GM21619 (cell line): ENCODE data around the gene AGPAT4.
"Not testable (repeated sequence)": the region's sequence is repeated elsewhere in the genome, so short reads cannot be mapped to it uniquely, and the experiment has no call there.

Experiments used
- ATAC-seq: cut with Tn5 transposase; IDR thresholded peaks from one replicate; pipeline ENCODE4 v1.9.1; 2021; ENCODE audit not compliant: unreplicated experiment

AGPAT4 gene

DNA sequence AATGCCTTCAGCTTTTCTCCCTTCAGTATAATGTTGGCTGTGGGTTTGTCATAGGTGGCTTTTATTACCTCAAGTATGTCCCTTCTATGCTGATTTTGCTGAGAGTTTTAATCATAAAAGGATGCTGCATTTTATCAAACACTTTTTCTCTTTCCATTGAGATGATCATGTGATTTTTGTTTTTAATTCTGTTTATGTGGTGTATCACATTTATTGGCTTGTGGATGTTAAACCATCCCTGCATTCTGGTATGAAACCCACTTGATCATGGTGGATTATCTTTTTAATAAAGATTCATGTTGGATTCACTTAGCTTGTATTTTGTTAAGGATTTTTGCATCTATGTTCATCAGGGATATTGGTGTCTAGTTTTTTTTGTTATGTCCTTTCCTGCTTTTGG, 150.5 kb downstream of the AGPAT4 start:
- not testable (repeated sequence) for ATAC-seq

DNA sequence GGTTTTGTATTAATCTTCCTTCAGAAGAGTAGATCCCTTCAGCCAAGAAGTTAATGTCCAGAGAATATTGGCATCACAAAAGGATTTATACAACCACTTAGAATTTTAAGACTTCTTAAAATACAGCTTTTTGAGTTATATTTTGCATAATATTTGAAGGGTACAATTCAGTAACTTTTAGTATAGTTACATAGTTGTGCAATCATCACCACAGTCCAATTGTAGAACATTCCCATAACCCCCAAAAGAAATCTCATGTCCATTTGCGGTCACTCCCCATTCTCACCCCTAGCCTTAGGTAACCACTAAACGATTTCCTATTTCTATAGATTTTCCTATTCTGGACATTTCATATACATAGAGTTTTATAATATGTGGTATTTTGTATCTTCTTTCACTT, 155.9 kb downstream of the AGPAT4 start:
- ATAC-seq, result no peak

DNA sequence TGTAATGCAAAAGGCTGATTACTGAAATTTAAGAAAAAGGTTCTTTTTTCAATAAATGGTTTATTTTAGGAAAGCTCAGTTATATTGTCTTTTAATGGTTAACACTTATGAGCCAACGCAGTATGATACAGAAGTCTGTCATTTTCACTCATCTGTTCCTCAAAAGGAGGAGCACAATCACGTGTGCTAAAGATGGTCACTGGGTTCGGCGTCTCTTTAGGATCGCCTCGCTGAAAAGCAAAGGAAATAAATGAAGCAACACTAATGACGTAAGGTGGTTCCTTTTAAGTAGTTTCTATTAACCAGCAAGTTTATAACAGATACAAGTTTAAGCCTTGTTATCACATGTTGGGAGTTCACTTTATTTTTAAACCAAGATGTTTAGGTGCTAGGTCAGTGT, 156.6 kb downstream of the AGPAT4 start:
- ATAC-seq, result no peak

DNA sequence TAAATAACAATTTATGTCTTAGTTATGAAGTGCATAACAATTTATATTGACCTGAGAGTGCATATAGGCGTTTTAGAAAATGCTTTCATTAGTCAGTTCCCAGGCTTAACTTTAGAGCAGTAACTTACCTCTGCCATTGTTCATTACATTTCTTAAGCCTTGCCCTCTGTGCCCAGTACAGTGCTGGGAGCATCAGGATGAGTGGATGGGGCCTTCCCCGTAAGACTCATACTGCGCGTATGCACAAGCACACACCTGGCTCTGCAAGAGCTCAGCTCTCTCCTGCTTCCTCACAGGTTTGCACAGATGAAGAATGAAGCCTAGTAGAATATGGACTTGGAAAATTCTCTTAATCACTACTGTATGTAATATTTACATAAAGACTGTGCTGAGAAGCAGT, 157.3 kb downstream of the AGPAT4 start:
- no peak for ATAC-seq

DNA sequence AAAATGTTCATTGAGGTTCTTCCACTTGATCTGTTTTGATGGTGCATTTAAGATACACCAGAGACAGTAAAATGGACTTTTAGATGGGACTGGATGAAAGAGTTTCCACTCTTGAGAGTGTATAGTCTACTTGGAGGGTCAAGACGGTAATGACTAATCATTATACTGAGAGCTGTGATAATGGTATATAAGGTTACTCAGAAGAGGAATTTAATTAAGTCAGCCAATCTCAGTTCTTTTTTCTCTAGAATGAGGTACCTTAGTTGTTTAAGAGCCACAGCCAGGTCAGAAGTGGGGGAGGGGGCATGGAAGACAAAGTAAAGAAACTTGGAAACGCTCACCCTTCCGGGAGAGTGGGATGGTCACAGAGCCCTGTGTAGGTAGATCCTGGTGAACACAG, 158.4 kb downstream of the AGPAT4 start:
- no peak for ATAC-seq

DNA sequence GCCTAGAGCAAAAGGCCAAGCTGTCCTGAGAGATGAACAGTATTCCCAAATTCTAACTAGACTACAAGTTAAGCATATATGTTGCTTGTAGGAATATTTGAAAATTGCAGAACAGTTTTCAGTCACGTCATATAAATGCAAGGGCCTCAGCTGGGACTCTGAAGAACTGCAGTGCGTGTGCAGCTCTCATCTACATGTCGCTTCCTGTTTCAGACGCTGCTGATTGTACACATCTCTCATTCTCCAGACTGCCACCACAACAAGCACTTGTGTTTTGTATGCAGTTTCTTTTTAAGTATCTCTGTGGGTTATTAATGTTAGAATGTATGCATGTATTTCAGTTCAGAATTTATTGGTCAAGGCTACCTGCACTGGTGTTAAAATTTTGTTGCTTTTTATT, 162.6 kb downstream of the AGPAT4 start:
- no peak for ATAC-seq

DNA sequence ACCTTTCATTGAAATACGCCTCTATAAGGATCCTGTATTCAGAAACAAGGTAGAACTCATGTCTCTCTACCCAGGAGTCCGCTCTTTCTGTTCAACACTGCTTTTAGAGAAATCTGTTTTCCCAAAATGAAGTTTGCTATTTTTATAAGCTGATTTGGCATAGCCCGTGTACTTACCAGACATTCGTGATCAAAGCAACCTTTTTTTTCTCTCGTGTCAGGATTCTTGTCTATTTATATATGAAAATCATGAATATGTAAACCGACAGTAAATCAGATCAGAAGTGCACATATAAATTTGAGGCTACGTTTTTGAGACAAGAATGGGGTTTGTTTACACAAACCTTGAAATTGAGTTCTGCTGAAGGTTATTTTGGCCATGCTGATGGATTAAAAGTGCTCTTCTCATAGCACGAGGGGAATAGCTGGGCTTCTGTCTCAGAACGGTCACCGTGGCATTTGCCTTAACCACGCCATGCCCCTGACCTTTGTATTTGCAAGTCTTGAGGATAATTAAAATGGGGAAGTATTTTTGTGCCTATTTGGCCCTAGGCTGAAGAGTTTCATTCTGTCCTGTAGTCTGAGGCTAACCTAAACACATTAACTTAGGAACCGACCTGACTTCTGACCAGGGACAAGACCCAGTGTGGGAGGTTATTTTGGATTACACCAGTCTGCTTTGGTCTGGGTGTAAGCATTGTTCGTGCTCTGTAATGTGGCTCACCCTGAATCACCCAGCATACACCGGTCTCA, 163.7 kb downstream of the AGPAT4 start:
- no peak for ATAC-seq

DNA sequence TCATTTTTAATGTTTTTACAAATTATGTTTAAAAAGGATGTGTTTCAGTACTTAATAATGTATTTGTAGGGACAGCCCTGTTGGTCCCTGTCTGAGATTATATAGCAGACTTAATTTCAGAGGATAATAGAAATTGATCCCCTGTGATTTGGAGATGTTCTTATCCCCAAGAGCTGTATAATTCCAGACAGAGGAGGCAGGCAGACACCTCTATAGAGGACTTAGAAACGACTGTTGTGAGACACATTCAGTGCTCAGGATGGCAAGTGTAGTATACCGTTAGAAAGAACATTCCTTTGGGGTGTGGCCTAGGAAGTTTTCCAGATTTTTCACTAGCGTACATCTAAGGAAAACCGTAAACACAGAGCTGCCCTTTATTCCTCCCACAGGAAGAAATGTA, 164.5 kb downstream of the AGPAT4 start:
- ATAC-seq, result no peak

DNA sequence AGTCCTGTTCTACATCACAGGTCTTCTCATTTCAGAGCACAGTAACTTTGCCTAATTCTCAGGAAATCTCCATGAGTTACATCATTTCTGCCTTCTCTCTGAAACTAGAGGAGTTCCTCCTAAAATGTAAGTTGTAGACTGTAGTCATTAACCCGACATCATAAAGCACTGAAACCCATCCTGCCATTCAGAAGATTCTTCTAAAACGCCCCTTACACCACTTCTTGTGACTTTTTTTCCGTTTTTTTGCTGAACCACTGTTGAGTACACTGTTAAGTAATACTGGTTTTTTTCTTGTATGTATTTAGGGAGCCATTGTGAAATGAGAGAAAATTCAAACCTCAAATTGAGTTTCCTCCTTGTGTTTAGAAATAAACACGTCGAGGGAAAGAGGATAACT, 164.9 kb downstream of the AGPAT4 start:
- ATAC-seq, result no peak

DNA sequence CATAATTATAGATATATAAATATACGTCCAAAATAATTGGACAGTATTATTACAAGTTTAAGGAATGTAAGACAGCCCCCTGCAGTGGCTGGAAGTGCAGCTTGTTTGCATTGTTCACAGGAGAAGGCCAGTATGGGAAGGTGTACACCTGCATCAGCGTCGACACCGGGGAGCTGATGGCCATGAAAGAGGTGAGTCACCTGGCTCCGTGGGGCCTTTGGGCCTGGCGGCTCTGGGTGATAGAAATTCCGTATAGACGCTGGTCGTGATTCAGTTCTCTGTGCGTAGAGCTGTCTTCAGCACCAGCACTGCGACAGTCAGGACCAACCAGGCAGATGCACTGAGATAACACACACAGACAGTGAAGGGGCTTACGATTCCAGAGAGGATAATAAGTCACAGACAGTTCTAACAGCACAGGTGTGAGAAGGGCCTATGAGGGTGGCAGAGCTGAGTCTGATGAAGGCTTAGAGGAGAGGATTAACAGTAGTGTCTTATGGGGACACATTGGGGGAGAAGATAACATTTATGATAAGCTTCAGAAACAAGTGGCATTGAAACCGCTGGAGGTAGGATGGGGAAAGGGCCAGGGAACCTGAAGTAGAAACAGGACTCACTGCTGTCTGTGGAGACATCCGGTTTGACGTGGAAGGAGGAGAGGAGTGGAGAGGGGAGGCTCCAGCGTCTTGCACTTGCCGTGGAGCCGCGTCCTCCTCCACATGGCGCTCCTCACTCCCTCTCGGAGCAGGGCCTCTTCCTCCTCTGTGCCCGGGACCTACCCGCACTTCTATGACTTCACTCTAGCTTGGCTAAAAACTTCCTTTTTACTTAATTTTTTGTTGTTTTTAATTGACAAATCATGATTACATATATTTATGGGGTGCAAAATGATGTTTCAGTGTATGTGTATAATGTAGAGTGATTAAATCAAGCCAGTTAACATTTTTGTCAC, 165.8 kb downstream of the AGPAT4 start:
- no peak for ATAC-seq

DNA sequence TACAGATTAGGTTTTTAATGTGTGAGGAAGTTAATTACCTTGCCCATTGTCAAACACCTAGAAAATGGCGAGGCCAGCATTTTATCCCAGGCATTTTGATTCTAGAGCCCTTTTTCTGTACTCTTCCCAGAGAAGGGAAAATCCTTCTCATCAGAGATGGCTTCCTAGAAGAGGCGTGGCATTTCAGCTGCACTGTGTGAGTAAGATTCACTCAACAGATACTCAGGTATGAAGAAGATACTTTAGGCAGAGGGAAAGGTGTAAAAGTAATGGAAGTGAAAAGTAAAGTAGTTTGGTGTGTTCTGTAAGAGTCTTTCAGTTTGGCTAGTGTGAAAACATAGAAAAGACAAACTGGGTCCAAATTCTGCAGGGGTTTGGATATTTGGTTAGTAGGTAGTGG, 168.5 kb downstream of the AGPAT4 start:
- ATAC-seq, result no peak

DNA sequence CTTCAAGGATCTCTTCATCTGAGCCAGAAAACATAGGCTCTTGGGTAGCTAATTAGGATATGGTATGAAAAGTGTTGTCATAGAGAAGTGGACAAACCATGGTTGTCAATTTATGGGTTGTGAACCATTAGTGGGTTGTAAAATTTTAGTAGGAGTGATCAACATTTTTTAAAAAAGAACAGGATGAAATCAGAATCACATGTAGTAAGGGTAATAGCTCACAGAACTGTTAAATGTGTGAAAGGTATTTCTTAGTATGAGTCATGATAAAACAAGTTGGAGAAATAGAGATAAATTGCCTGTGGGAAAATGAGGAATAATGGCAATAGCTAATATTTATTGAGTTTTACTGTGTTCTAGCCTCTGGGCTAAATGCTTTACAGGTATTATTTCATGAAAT, 168.9 kb downstream of the AGPAT4 start:
- no peak for ATAC-seq

DNA sequence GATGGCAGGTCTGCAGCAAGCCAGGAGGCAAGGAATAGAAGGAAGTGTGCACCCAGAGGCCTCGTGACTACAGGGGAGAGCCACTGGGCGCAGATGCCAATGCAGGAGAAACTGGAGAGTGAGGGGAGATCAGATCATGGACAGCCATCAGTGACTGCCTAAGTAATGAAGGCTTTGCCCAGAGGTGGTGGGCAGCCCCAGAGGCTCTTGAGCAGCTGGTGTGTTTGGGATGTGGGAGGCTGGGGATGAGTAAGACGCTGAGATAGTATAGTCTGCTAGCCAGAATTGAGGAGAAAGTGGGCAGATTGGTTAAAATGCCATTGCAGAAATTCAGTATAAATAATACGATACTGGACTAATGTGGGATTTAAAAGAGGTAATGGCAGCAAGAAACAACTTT, 170.4 kb downstream of the AGPAT4 start:
- no peak for ATAC-seq

DNA sequence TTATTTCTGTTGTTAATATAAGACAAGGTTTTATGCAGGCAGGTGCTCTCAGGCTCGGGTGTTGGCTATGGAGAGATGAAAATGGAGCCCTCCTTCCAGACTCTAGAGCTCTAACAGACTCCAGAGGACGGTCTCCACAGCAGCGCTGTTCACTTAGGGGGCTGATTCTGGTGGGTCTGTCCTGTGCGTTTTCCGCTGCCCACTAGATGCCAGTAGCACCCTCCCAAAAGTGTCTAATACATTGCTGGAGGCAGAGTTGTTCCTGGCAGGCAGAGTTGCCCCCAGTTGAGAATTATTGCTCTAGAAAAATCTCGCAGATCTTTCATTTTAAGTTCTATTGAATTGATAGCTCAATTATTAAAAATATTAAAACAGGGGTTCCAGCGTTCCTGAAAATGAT, 172.3 kb downstream of the AGPAT4 start:
- ATAC-seq, result no peak

DNA sequence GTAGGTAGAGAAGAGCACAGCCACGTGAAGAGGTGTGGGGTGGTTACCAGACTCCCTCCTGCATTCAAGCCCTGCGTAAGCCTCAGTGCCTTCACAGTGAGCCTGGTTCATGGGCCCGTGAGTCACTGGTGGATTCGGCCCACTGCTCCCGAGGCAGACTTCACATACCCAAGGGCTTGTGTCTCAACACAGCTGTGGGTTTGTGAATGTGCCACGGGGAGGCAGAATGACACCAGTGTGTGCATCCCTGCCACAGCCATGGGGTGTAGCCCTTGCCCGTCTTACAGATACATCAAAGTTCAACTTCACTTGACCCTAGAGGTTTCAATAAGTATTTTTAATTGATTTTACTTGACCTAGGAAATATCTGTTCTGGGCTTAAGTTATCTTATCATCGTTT, 173.8 kb downstream of the AGPAT4 start:
- no peak for ATAC-seq

DNA sequence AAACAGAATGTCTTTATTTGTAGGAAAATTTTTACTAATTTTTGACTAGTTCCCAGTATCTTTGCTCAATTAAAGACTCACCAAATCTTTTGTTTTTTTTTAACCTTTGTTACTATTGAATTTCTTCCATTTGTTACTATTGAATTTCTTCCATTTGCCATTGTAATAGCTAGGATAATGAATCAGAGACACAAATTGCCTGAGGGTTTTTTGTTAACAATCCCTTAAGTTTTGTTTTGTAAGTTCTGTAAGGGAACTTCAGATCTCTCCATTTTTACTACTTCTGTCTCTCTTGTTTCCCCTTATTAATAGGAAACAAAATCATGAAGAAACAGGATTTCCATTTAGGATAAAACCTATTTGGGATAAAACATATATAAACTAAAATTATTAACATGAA, 177.9 kb downstream of the AGPAT4 start:
- ATAC-seq, result no peak

DNA sequence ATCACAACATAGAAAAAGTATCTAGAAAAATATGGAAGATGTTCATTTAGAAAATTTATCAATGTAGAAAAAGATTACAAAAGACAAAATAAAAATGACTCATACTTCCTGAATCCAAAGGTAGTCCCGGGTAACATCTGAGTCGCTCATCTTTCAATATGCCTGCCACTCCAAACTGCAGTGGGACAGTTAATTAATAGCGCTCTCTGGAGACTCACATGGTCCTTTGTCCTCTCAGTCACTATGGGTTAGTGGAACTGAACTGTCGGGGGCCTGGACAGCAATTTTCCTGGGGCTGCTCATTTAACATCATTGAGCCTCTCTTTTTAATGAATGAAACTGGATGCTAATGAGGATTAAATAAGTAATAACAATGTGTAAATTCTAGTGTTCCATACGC, 178.9 kb downstream of the AGPAT4 start:
- ATAC-seq, result no peak

DNA sequence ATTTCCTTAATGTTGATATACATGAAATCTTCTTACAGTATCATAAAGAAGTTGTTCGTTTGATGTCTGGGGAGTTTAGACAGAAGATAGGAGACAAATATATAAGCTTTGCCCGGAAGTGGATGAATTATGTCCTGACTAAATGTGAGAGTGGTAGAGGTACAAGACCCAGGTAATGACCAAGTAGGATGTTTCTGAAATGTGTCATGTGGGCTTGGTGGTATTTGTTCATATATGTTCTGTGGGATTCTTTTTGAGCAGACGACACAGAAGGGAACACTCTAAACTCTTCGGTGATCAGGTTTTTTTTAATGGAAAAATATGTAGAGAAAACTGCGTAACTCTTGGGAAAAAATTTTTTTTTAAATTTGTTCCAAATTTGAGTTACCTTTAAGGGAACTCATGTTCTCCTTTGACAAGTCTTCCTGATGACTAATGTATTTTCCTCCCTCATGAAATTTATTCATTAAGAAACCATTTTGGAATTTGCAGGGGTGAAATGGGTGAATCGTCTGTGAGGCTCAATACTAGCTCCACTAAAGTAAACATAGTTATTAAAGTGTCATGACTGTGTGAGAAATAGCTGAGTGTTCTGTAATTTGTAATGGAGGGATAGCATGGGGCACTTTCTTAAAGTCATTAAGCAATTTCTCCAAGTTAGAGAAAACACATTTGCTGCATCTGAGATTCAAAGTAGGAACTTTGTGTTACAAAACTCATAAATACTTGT, 181.7 kb downstream of the AGPAT4 start:
- no peak for ATAC-seq

DNA sequence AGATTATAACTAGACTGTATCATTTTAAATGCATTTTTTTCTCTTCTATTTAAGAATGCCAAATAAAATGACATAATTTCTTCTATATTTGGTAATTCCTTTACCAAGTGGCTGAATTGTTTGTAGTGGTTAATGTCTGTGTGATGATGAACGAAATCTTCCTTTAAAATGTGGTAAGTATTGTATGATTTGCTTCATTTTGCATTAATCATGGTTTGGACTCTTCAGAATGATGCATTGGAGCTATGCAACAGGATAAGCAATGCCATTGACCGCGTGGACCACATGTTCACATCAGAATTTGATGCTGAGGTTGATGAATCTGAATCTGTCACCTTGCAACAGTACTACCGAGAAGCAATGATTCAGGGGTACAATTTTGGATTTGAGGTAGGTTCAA, 182.7 kb downstream of the AGPAT4 start:
- ATAC-seq, result no peak

DNA sequence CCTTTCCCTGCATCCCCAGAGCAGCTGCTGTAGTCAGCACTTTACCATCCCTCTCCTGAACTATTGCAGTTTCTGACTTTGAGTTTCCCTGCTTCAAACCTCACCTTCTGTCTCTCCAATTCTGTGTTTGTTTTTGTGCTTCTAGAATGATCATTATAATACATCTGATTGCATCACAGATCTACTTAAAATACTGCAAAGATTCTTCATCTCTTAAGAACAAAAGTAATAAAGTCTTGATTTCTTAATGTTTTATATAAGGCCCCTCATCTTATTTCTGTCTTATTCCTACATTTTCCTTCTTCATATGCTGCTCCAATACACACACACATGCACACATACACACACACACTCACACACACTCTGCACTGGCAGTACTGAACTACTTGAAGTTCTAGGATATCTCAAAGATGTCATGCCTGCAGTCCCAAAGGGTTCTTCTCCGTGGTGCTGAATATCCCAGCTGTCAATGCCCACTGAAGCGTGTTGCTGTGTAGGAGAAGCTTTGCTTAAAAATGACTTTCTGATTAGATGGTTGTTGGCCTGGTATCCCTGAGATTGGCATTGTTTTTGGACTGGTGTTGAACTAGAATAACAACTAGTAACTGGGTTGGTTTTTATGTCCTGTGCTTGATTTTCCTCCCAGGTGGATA, 185.1 kb downstream of the AGPAT4 start:
- ATAC-seq, result no peak

DNA sequence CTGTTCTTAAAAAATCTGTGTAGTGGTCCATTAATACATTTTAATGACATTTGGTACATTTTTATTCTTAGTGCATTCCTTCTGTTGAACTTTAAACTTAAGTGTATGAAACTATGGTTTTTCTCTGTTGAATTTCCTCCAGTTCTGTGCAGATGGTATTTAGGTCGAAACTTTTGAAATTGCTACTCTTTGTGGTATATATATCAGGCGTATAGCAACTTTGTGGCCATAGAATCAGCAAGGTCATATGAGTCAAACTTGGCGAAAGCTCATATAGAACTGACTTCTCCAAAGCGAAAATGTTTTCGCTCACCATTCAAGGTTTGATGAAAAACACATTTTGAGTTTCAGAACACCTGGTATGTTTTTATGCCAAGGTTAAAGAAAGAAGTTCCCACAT, 188.6 kb downstream of the AGPAT4 start:
- no peak for ATAC-seq
